Stimulated activated CD8-positive, alpha-beta memory T cell treated with anti-CD3 and anti-CD28 coated beads, Interleukin-12 subunit alpha, Interleukin-12 subunit beta, amount 100 ng/mL, for 1 hour (primary cell): Measurements from ENCODE around the gene RMC1.
"Not testable (repeated sequence)": the region's sequence is repeated elsewhere in the genome, so short reads cannot be mapped to it uniquely, and the experiment has no call there.

Source experiments
- DNase-seq: peaks from one replicate; pipeline ENCODE4 v3.0.0-alpha.2; 2020; ENCODE audit warnings: low read depth

The RMC1 gene

DNA sequence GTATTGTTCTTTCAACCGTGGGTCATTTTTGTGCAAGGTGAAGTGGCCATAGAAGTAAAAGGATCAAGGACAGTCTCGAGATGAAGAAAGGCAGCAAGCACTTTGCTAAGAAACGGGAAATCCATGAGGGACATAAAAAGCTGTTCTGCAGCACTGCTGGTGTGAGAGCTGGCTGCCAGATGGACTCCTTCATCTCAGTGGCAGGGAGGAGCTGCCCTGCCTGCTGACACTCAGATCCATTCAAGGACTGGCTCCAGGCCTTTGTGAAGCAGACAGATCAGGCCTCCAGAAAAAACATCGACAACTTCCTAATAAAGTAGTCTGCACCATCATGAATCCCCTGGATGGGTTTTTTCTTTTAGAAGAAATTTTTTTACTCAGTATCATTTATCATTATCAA, 29.5 kb downstream of the RMC1 start:
- DNase-seq = no peak

GRCh38 chr18:23534276-23534675, 31.0 kb downstream of the RMC1 start:
- DNase-seq = no peak

DNA sequence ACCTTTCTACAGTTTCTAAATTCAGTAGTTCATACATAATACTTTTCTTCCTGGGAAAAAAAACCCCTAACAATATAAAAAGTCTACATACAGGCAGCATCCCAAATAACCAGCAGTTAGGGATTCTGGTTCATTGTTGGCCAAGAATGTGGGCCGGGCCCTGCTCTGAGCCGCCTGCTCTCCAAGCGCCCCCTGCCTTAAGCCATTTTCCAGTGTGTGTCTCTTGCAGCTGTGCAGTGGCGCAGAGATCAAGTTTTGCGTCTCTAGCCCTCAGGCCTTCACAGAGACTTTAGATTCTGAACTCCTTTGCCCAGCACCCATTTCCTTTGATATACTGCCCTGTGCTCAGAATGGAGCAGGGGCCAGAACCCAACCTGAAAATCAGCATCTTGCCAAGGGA, 32.9 kb downstream of the RMC1 start:
- no peak for DNase-seq

DNA sequence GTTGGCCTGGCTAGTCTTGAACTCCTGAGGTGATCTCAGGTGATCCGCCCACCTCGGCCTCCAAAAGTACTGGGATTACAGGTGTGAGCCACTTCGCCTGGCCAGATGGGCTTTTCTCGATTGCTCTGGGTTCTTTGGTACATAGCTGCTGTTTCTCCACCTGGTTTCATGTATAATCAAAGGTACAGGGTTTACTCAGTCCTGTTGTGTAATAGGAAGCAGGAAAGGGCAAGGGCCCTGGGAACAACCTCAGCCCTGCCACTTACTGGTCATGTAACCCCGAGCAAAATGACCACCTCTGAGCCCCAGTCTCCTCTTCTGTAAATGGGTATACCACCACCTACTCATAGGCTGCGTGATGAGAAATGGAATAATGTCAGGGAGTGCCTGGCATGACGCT, 34.0 kb downstream of the RMC1 start:
- DNase-seq = no peak

DNA sequence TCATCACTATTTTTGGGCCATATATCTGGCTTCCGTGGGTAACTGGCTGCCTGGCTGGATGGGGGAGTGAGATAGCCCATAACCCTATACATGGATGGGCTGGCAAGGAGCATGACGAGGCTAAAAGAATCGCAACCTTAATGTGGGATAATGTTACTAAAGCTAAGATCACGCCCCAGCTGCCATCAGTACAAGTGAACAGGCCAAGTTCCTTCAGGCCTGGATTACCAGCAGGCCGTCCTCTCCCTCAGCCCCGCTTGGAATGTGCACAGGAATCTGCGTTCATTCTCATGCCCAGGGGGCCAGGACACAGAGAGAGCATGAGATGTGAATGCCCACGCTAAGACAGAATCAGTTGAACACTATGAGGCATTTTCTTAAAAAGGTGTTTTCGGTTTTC, 34.7 kb downstream of the RMC1 start:
- DNase-seq = no peak

- no peak for DNase-seq
Observed at GRCh38 chr18:23538870-23539269, 35.6 kb downstream of the RMC1 start.

- DNase-seq = no peak
Observed at GRCh38 chr18:23539296-23539695, 36.0 kb downstream of the RMC1 start.

DNA sequence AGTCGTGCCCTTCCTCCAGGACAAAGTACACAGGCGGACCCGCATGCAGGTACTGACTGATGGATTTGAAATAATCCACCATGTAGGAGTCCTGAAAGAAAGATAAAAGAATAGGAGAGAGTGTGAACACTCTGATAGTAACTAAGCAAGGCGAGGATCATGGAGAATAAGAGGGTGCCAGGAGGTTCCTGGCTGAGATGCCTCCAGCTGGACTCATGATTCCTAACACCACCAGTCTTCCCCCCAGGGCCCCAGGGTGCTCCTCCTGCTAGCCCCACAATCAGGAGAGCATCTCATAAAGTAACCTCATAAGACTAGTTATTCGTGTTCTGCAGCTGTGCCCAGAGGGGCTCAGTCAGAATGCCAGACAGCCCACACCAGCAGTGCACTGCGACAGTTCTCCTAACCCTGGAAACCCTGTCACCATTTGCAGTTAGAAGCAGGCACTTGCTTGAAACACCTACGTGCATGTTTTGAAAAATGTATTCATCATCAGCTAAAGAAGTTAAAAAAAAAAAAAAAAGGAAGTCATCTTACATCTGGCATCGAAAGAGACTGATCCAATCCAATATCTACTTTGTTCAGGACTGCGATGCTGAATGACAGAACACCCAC, 36.7 kb downstream of the RMC1 start:
- no peak for DNase-seq

DNA sequence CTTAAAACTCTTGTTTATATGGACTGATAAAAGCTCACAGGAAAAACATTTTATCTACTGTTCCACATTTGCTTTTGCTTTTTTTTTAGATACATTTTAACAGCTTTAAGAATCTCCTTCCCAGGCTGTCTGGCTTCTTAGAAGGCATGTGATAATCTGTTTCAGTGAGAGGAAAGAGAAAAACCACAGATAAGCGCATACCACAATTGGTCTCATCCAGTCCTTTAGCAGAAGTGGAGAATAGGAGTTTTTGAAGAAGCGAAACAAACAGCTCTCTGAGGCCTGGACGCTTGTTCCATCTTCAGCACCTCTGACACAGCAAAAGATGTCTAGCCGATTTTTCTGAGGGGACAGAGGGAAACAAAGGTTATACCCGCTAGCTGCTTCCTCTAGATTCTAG, 37.6 kb downstream of the RMC1 start:
- no peak for DNase-seq

DNA sequence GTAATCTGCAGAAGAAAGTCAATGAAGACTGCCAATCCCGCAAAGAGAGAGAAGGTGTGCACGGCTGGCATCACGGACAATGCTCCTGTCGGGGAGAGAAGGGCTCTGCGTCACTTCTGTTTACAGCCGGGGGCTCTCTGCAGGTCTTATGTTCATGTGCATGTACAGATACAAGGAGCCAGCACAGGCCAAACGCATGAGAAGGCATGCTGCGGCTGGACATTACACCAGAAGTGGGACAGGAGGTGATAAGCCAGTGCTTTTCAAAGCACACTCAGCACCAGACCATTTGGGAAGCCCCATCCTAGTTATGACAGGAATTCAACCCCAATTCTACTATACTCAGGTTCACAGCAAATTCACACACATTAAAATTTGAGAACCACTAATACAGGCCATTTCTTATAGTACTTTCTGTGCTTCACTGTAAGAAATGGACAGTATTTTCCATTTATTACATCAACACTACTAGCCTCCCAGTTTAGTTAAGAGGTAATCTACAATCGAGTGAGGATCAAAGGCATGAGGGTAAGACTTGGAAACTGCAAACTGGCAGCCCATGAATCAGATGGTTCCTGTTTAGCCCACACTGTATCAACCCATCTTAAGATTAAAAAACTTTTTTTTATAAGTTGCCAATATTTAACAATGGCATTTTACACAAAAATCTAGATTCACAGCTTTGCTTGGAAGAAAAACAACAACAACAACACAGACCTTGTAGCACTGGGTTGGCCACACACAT, 38.2 kb downstream of the RMC1 start:
- no peak for DNase-seq

DNA sequence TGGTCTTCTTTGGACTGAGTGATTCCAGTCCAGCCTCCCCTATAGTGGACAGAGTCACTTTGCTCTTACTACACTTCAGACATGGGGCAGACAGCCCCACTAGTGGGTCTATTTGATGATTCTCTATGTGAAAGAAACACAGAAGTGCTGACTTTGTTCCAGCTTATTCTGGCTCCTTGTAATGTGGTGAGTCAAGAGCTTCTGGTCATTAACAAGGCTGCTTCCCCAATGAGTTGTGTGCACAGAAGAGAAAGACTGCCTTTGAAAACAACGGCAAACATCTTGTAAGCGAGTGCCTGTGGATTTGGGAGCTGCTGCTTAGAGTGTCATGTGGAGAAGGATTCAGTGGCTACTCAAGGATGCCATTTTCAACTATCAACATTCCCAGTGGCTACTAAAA, 39.1 kb downstream of the RMC1 start:
- DNase-seq = no peak

DNA sequence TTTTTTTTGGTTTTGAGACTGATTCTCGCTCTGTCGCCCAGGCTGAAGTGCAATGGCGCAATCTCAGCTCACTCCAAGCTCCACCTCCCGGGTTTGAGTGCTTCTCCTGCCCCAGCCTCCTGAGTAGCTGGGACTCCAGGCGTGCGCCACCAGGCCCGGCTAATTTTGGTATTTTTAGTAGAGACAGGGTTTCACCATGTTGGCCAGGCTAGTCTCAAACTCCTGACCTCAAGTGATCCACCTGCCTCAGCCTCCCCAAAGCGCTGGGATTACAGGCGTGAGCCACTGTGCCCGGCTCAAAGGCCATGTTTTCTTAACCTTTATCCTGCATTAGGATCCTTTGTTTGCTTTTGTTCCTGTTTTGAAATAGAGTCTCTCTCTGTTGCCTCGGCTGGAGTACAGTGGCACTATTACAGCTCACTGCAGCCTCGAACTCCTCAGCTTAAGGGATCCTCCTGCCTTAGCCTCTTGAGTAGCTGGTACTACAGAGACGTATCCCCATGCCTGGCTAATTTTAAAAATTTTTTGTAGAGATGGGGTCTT, 42.0 kb downstream of the RMC1 start:
- no peak for DNase-seq

GRCh38 chr18:23547306-23547705, 44.0 kb downstream of the RMC1 start:
- DNase-seq = no peak

- DNase-seq = no peak
Observed at GRCh38 chr18:23547846-23548245, 44.5 kb downstream of the RMC1 start.

DNA sequence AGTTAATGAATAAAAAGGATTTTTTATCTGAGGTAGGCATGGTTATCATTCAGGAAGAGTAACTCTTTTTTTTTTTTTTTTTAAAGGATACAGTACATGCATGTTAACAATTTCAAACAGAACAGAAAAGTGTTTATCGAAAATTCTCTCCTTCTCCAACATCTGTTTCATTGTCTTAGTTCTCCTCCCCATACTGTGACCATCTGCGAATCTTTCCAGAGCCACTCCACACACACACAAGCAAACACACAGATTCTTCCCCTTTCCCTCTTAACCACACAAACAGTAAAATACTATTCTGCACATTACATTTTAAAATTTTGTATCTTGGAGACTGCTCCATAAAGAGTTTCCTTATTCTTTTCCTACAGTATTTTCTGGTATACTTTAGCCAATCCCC, 45.0 kb downstream of the RMC1 start:
- no peak for DNase-seq

DNA sequence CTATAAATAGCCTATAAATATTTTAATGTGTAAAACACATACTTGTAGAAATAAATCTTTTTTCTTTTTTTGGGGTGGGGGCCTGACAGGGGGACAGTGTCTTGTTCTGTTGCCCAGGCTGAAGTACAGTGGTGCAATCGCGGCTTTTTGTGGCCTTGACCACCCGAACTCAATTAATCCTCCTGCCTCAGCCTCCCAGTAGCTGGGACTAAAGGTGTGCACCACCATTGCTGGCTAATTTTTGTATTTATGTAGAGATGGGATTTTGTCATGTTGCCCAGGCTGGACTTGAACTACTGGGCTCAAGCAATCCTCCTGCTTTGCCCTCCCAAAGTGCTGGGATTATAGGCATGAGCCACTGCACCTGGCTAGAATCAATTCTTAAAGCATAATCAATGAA, 45.4 kb downstream of the RMC1 start:
- no peak for DNase-seq

- no peak for DNase-seq
Observed at GRCh38 chr18:23550898-23551297, 47.6 kb downstream of the RMC1 start.

DNA sequence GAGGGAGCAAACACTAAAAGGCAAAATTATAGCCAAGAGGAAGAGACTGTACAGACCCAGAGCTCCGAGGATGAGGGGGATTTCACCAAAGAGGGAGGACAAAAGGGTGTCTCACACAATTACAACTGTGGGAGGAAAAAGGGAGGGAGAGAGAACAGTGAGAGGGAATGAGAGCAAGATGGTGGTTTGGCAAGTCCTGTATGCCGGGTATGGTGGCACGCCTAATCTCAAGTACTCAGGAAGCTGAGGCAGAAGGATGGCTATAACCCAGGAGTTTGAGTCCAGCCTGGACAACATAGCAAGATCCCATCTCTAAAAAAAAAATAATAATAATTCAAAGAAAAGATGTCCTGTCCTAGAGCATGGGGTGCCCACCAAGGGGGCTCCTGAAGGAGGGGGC, 48.7 kb downstream of the RMC1 start:
- DNase-seq = no peak

GRCh38 chr18:23552505-23552904, 49.2 kb downstream of the RMC1 start:
- DNase-seq = no peak

GRCh38 chr18:23553887-23554286, 50.6 kb downstream of the RMC1 start:
- no peak for DNase-seq

- DNase-seq = no peak
Observed at GRCh38 chr18:23556145-23556780, 53.0 kb downstream of the RMC1 start.

GRCh38 chr18:23557511-23557910, 54.2 kb downstream of the RMC1 start:
- not testable (repeated sequence) for DNase-seq

DNA sequence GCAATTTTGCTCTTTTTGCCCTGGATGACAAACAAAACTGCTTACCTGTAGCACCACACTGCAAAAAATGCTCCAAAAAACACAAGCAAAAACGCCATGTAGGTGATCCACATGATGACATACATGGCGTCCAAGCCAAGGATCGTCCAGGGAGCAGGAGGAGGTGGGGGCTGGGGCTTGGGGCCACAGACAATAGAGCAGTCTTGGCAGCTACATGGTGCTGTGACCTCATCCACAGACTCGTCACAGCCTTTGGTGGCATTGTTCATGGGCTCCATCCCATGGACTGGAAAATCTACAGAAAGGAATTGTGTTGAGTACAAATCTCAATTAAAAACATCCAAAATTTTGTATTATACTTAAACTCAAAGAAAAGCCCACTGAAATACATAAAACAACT, 56.9 kb downstream of the RMC1 start:
- DNase-seq = no peak
